ENCODE data around the gene CHRM4. TPM values are rescaled to one million over a fixed set of nuclear protein-coding genes. Genes with fewer than 3 reads are reported as not detected.

Gene CHRM4
- total RNA-seq, 3 donors from 2014 or later, result 0.32 to 6.0 (median 3.1) TPM

GRCh38 chr11:46391186-46391577 lies 394 bp downstream of the CHRM4 start:
- intact Hi-C loops (cut with DNase I, micrococcal nuclease), result loop anchor here in 1 of 2 donors (5.0 kb wide), 1 partner anchor 146 kb away; no protein-coding TSS in a partner anchor
- Histone ChIP-seq H3K4me1 (ENCODE audit: low read depth) (peaks cover 42% of the 10 kb centered on the region), H3K4me3 (no peak overlapping the region), H3K9me3 (no peaks in the 10 kb centered on the region), H3K36me3 (ENCODE audit: low read depth) (no peaks in the 10 kb centered on the region)
- DNase-seq, result no peak
- TF ChIP-seq CTCF (IDR thresholded peaks at IDR 0.05), result no peak
- no peak for ATAC-seq

- H3K9me3 ChIP-seq, result no peaks in the 10 kb centered on the region
- ATAC-seq, result no peak
- H3K36me3 ChIP-seq (ENCODE audit: low read depth), result no peaks in the 10 kb centered on the region
- intact Hi-C loops (cut with DNase I, micrococcal nuclease), result loop anchor here in 1 of 2 donors (5.0 kb wide), 1 partner anchor 147 kb away; no protein-coding TSS in a partner anchor
- peak in 1 of 3 donors; percentile 50 for DNase-seq
- TF ChIP-seq CTCF (IDR thresholded peaks at IDR 0.05), result no peak
- peaks cover 42% of the 10 kb centered on the region for H3K4me1 ChIP-seq (ENCODE audit: low read depth)
- H3K4me3 ChIP-seq, result no peak overlapping the region
These were observed 1.0 kb downstream of the CHRM4 start for GRCh38 chr11:46390331-46391171.

- Histone ChIP-seq H3K4me1 (ENCODE audit: low read depth) (peaks cover 42% of the 10 kb centered on the region), H3K36me3 (ENCODE audit: low read depth) (no peaks in the 10 kb centered on the region)
These were observed 1.9 kb downstream of the CHRM4 start for GRCh38 chr11:46389450-46390330.

DNA sequence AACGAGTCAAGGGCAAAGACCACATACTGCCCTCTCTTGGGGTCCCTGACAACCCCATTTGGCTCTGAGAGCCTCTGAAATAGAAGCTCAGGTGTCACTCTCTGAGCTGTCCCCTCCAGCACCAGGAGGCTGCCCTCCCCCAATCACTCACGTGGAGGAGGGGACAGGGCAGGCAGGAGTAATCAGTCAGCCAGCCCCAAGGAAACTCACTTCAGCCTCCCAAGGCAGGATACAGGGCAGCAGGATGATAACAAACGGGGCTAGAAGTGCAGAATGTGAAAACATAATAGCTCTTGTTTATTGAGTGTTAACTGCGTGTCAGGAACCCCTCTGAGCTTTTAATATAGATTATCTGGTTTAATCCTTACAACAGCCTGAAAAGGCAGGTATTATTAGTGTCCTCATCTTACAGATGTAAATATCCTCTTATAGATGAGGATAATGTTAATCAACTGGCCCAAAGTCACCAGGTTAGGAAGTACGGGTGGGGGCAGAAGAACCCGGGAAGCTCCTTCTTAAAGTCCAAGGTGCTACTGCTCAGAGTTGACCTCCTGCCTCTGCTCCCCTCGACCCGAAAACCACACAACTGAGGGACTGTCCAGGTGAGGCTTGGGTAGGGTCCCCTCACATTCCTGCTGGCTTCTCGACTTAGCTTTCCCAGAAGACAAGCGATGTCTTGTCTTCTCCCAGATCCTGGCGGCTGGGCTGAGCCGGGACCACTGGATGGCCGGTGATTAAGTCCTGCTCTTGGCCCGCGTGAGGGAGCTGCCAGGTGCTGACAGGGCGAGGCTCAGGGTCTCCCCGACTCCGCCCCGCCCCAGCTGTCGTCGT lies 2.7 kb downstream of the CHRM4 start:
- DNase-seq (no peak), ATAC-seq (no peak)
- no peak for TF ChIP-seq CTCF (IDR thresholded peaks at IDR 0.05)
- Histone ChIP-seq H3K4me3 (no peak overlapping the region), H3K9me3 (no peaks in the 10 kb centered on the region), H3K4me1 (ENCODE audit: low read depth) (peaks cover 43% of the 10 kb centered on the region), H3K36me3 (ENCODE audit: low read depth) (no peaks in the 10 kb centered on the region)
- intact Hi-C loops (cut with DNase I, micrococcal nuclease), result loop anchor here in 1 of 2 donors (5.0 kb wide), 1 partner anchor 143 kb away; no protein-coding TSS in a partner anchor

More at GRCh38 chr11:46389450-46390330, 1.9 kb downstream of the CHRM4 start:
- peak; percentile 88 for TF ChIP-seq CTCF (IDR thresholded peaks at IDR 0.05)
- no peaks in the 10 kb centered on the region for H3K9me3 ChIP-seq
- ATAC-seq (peak; percentile 74), DNase-seq (peak in 2 of 3 donors; percentile 83)
- H3K4me3 ChIP-seq, result no peak overlapping the region
- intact Hi-C loops (cut with DNase I, micrococcal nuclease), result loop anchor here (5.0 kb wide), 2 partner anchors 143 to 148 kb away; no protein-coding TSS in a partner anchor

Data from mucosa of descending colon (tissue), 3 donors.